Esophagus squamous epithelium (tissue), 4 donors: ENCODE data around the gene MAP2K6.

Experiments used
- CTCF ChIP-seq, 6 experiments: fragments of 450-650 bp in 4 of 6; fragments of 200-600 bp in 2 of 6; sonication (generic) in 2 of 6; IDR thresholded peaks; one replicate each; pipeline ENCODE4 v1.5.1; 2016 to 2019; ENCODE audit warnings: antibody characterized with exemption in 6 of 6, mild to moderate bottlenecking in 4 of 6, moderate library complexity in 4 of 6
- POLR2A ChIP-seq, 4 donors: fragments of 450-650 bp; IDR thresholded peaks; one replicate each; pipeline ENCODE4 v1.6.1; 2017; ENCODE audit warnings: antibody characterized with exemption in 4 of 4, mild to moderate bottlenecking in 4 of 4, moderate library complexity in 3 of 4

DNA sequence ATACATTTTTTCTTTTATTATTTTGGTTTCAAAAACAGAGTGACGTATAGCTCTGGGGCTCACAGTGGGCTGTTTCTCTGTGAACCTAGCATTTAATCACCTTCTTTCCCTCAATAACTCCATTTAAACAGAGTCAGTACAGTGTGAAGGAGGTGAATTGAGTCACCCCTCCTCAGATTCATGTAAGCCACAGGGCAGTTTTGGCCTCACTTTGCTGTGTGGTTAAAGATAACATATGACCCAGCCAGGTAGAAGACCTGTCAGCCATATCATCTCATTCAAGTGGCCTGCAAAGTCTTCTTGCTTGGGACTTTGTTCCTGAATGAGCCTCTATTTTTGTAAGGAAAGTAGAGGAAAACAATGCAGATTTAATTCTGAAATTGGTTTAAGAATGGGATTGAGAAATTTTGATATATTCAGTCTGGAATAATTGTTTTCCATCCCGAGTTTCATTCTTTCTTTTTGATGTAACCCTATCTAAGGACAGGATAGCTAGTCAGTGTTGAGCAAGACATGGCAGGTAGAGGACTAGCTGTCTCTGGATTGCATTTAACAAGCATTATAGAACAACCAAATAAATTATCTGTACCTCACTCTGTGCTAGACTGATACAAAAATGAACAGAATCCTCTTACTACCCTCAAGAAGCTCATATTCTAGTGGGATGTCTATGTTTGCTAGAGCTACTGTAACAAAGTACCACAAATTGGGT lies 13.1 kb downstream of the MAP2K6 start:
- TF ChIP-seq CTCF (IDR thresholded peaks at IDR 0.05) (no peak), POLR2A (IDR thresholded peaks at IDR 0.05) (no peak)
